Measurements from ENCODE around the gene SLC7A8.

- TF ChIP-seq CTCF (IDR thresholded peaks at IDR 0.05): no peak
- no peak for TF ChIP-seq POLR2A (IDR thresholded peaks at IDR 0.05)
These were observed 104.8 kb downstream of the SLC7A8 start for GRCh38 chr14:23078692-23079116.

Data from lower leg skin (tissue), 3 donors.